Measurements from ENCODE around the gene SCN2B.

Gene SCN2B

GRCh38 chr11:118175993-118176777 is at the start of gene SCN2B:
Gene SCN2B, minus strand, starts transcription at chr11:118176639. Its CDS starts 208 bp downstream, at chr11:118176431.
- Histone ChIP-seq H3K9ac (no peak within 1 kb of the TSS), H3K4me2 (no peak within 1 kb of the TSS), H4K20me1 (ENCODE audit: insufficient read depth) (no peaks in the 10 kb centered on the region), H2AFZ (ENCODE audit: low read depth) (no peak within 1 kb of the TSS), H3K36me3 (ENCODE audit: insufficient read depth) (no peaks in the 10 kb centered on the region), H3K79me2 (ENCODE audit: insufficient read depth, low read depth) (no peaks in the 10 kb centered on the region), H3K27ac (no peak within 1 kb of the TSS), H3K4me3 (IDR thresholded peaks at IDR 0.05; ENCODE audit: insufficient read depth, low read depth, low read length) (no peak within 1 kb of the TSS), H3K4me1 (ENCODE audit: low read depth, poor library complexity, severe bottlenecking) (no peaks in the 10 kb centered on the region), H3K27me3 (ENCODE audit: insufficient read depth, low read depth) (no peaks in the 10 kb centered on the region)
- no peak for TF ChIP-seq CTCF (conservative IDR thresholded peaks at IDR 0.05; ENCODE audit: low read depth, low read length)

- Histone ChIP-seq H4K20me1 (ENCODE audit: insufficient read depth) (no peaks in the 10 kb centered on the region), H2AFZ (ENCODE audit: low read depth) (no peak within 1 kb of the TSS), H3K4me2 (no peak within 1 kb of the TSS), H3K27ac (no peak within 1 kb of the TSS), H3K27me3 (ENCODE audit: insufficient read depth, low read depth) (no peaks in the 10 kb centered on the region), H3K36me3 (ENCODE audit: insufficient read depth) (no peaks in the 10 kb centered on the region), H3K4me1 (ENCODE audit: low read depth, poor library complexity, severe bottlenecking) (no peaks in the 10 kb centered on the region), H3K9ac (no peak within 1 kb of the TSS), H3K4me3 (IDR thresholded peaks at IDR 0.05; ENCODE audit: insufficient read depth, low read depth, low read length) (no peak within 1 kb of the TSS), H3K79me2 (ENCODE audit: insufficient read depth, low read depth) (no peaks in the 10 kb centered on the region)
- no peak for TF ChIP-seq CTCF (conservative IDR thresholded peaks at IDR 0.05; ENCODE audit: low read depth, low read length)
Measured at GRCh38 chr11:118224511-118225188, 48.2 kb upstream of the SCN2B start, which contains the start of gene JAML. Gene JAML, minus strand, starts transcription at chr11:118225011. Its CDS starts 10,145 bp downstream, at chr11:118214866.

- no peaks in the 10 kb centered on the region for H3K27me3 ChIP-seq (ENCODE audit: insufficient read depth, low read depth)
- H3K4me3 ChIP-seq (IDR thresholded peaks at IDR 0.05; ENCODE audit: insufficient read depth, low read depth, low read length): no peak overlapping the region
- no peaks in the 10 kb centered on the region for H4K20me1 ChIP-seq (ENCODE audit: insufficient read depth)
- H3K36me3 ChIP-seq (ENCODE audit: insufficient read depth): no peaks in the 10 kb centered on the region
- TF ChIP-seq CTCF (conservative IDR thresholded peaks at IDR 0.05; ENCODE audit: low read depth, low read length): no peak
- H2AFZ ChIP-seq (ENCODE audit: low read depth): no peak overlapping the region
- no peak overlapping the region for H3K9ac ChIP-seq
- no peak overlapping the region for H3K27ac ChIP-seq
- no peak overlapping the region for H3K4me2 ChIP-seq
- no peaks in the 10 kb centered on the region for H3K4me1 ChIP-seq (ENCODE audit: low read depth, poor library complexity, severe bottlenecking)
- H3K79me2 ChIP-seq (ENCODE audit: insufficient read depth, low read depth): no peaks in the 10 kb centered on the region
Measured at GRCh38 chr11:118223992-118224391, 47.6 kb upstream of the SCN2B start.

GRCh38 chr11:118223570-118223969 is 47.1 kb upstream of the SCN2B start:
- Histone ChIP-seq H3K4me2 (no peak overlapping the region), H3K79me2 (ENCODE audit: insufficient read depth, low read depth) (no peaks in the 10 kb centered on the region), H3K4me3 (IDR thresholded peaks at IDR 0.05; ENCODE audit: insufficient read depth, low read depth, low read length) (no peak overlapping the region), H3K4me1 (ENCODE audit: low read depth, poor library complexity, severe bottlenecking) (no peaks in the 10 kb centered on the region), H3K36me3 (ENCODE audit: insufficient read depth) (no peaks in the 10 kb centered on the region), H2AFZ (ENCODE audit: low read depth) (no peak overlapping the region), H4K20me1 (ENCODE audit: insufficient read depth) (no peaks in the 10 kb centered on the region), H3K9ac (no peak overlapping the region), H3K27me3 (ENCODE audit: insufficient read depth, low read depth) (no peaks in the 10 kb centered on the region), H3K27ac (no peak overlapping the region)
- no peak for TF ChIP-seq CTCF (conservative IDR thresholded peaks at IDR 0.05; ENCODE audit: low read depth, low read length)
